Thoracic aorta (tissue), 2 donors: Measurements from ENCODE around the gene EPHA6. TPM values are rescaled to one million over a fixed set of nuclear protein-coding genes. Genes with fewer than 3 reads are reported as not detected.

Source experiments
- ATAC-seq: fragments of 150-250 bp; one replicate; pipeline ENCODE4 v1.8.0; 2017; ENCODE audit warnings: low read depth; ENCODE audit not compliant: insufficient number of reproducible peaks, low FRiP score
- DNase-seq: peaks from one replicate; pipeline ENCODE4 v3.0.0-alpha.2; 2020; ENCODE audit warnings: low spot score
- H3K27ac ChIP-seq, 2 donors: fragments of 200-600 bp; sonication (generic); 1 replicate in 1 of 2; 2 replicates in 1 of 2; pipeline ENCODE4 v1.5.1; 2016; ENCODE audit warnings: mild to moderate bottlenecking in 2 of 2, moderate library complexity in 2 of 2
- H3K27me3 ChIP-seq: fragments of 200-600 bp; sonication (generic); replicated peaks from 2 replicates; pipeline ENCODE4 v1.6.0; 2016; ENCODE audit warnings: mild to moderate bottlenecking; ENCODE audit not compliant: insufficient read depth
- H3K36me3 ChIP-seq: fragments of 200-600 bp; sonication (generic); one replicate; pipeline ENCODE4 v1.5.1; 2016
- H3K4me1 ChIP-seq, 2 donors: fragments of 200-600 bp; sonication (generic); 1 replicate in 1 of 2; 2 replicates in 1 of 2; pipeline versions ENCODE4 v1.5.1 to v1.6.0; 2016; ENCODE audit warnings: low read depth in 2 of 2, mild to moderate bottlenecking in 1 of 2; ENCODE audit not compliant: control insufficient read depth in 1 of 2
- H3K4me3 ChIP-seq: fragments of 200-600 bp; sonication (generic); 2 replicates; pipeline ENCODE4 v1.5.1; 2016; ENCODE audit warnings: mild to moderate bottlenecking
- H3K9me3 ChIP-seq: fragments of 200-600 bp; sonication (generic); 2 replicates; pipeline ENCODE4 v1.5.1; 2016
- CTCF ChIP-seq: fragments of 200-600 bp; sonication (generic); IDR thresholded peaks from one replicate; pipeline ENCODE4 v1.5.1; 2019; ENCODE audit warnings: antibody characterized with exemption
- total RNA-seq, 2 donors: library from RNA; depleted of rRNA; stranded (reverse); fragments of >200 nt; gene quantifications; one replicate each; pipeline versions ENCODE4 v1.1.0 to v1.2.3, GENCODE V29; 2016

Gene EPHA6
- total RNA-seq, 2 donors from 2014 or later: 0.71 to 3.2 TPM

GRCh38 chr3:97692831-97693230, 878.4 kb downstream of the EPHA6 start:
- no peak for TF ChIP-seq CTCF
- no peaks in the 10 kb centered on the region for H3K4me1 ChIP-seq
- DNase-seq (no peak), ATAC-seq (no peak)
- no peak overlapping the region for H3K4me3 ChIP-seq
- no peaks in the 10 kb centered on the region for H3K27me3 ChIP-seq
- no peaks in the 10 kb centered on the region for H3K36me3 ChIP-seq
- H3K9me3 ChIP-seq: no peaks in the 10 kb centered on the region
- no peak overlapping the region for H3K27ac ChIP-seq

DNA sequence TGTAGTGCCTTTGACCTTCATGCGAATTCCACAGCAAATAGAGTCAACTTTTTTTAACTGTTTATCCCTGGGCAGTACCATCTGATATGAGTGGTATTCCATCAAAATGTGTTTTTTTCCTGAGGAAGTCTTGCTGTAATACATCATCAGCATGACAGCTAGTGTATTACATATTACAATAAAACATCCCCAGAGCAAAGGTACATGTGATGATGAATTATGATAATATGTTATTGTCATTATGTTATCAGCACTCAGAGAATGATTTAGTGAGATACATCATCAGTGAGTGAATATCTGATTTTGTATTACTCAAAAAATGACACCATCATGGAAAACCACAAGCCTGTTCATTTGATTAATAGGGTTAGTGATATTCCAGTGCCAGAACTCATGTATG, 880.5 kb downstream of the EPHA6 start:
- H3K36me3 ChIP-seq: no peaks in the 10 kb centered on the region
- no peaks in the 10 kb centered on the region for H3K27me3 ChIP-seq
- no peak for ATAC-seq
- no peak for DNase-seq
- no peaks in the 10 kb centered on the region for H3K9me3 ChIP-seq
- no peak for TF ChIP-seq CTCF
- no peaks in the 10 kb centered on the region for H3K4me1 ChIP-seq
- H3K27ac ChIP-seq: no peak overlapping the region
- H3K4me3 ChIP-seq: no peak overlapping the region

GRCh38 chr3:97698691-97699090, 884.3 kb downstream of the EPHA6 start:
- Histone ChIP-seq H3K27me3 (no peaks in the 10 kb centered on the region), H3K9me3 (no peaks in the 10 kb centered on the region), H3K27ac (no peak overlapping the region), H3K4me1 (no peaks in the 10 kb centered on the region), H3K36me3 (no peaks in the 10 kb centered on the region), H3K4me3 (no peak overlapping the region)
- DNase-seq: no peak
- TF ChIP-seq CTCF: no peak
- no peak for ATAC-seq

DNA sequence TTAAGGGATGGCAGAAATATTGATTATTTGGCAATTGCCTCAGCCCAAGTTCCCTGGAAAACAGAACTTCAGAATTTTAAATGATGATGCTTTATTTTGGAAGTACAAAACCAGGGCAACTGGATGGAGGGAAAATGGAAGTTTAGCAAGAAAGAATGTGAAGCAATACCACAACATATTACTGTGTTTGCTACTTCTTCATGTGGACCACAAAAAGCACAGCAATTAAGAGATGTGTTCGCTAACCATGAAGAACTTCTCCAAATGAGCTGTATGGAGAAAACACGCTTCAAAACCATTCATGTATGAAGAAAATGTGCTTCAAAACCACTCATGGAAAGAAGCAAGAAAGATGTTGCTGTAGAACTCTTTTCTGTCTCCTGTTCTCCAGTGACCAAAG, 885.5 kb downstream of the EPHA6 start:
- DNase-seq: no peak
- no peak for ATAC-seq
- TF ChIP-seq CTCF: no peak
- Histone ChIP-seq H3K36me3 (no peaks in the 10 kb centered on the region), H3K27ac (no peak overlapping the region), H3K4me1 (no peaks in the 10 kb centered on the region), H3K9me3 (no peaks in the 10 kb centered on the region), H3K4me3 (no peak overlapping the region), H3K27me3 (no peaks in the 10 kb centered on the region)

- Histone ChIP-seq H3K4me3 (no peak overlapping the region), H3K27me3 (no peaks in the 10 kb centered on the region), H3K9me3 (no peaks in the 10 kb centered on the region), H3K36me3 (no peaks in the 10 kb centered on the region), H3K27ac (no peak overlapping the region), H3K4me1 (no peaks in the 10 kb centered on the region)
- no peak for ATAC-seq
- no peak for TF ChIP-seq CTCF
- DNase-seq: no peak
Measured at GRCh38 chr3:97705764-97706163, 891.4 kb downstream of the EPHA6 start.
